GM21515 (cell line): ENCODE measurements around the gene CUX1.
"Not testable (repeated sequence)": the region's sequence is repeated elsewhere in the genome, so short reads cannot be mapped to it uniquely, and the experiment has no call there.

Source experiments
- ATAC-seq: cut with Tn5 transposase; IDR thresholded peaks from one replicate; pipeline ENCODE4 v1.9.1; 2021; ENCODE audit not compliant: unreplicated experiment

CUX1 gene

GRCh38 chr7:101869026-101869900 lies 51.8 kb downstream of the CUX1 start:
- no peak for ATAC-seq

DNA sequence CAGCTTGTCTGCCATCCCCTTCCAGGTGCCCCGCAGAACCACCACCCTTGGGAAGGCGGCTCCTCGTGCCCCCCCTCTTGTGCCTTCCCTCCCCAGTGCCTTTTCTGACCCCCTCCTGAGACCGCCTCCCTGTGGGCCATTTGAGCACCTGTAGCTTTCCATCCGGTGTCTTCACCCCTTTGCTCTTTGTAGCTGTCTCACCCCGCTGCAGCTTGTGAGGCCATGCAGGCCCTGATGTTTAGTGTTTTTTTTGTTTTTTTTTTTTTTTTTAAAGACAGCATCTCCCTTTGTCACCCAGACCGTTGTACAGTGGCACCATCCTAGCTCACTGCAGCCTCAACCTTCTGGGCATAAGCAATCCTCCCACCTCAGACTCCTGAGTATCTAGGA lies 52.5 kb downstream of the CUX1 start:
- ATAC-seq: no peak

GRCh38 chr7:101870361-101871062 lies 53.1 kb downstream of the CUX1 start:
- no peak for ATAC-seq

GRCh38 chr7:101871351-101871750 lies 53.9 kb downstream of the CUX1 start:
- no peak for ATAC-seq

DNA sequence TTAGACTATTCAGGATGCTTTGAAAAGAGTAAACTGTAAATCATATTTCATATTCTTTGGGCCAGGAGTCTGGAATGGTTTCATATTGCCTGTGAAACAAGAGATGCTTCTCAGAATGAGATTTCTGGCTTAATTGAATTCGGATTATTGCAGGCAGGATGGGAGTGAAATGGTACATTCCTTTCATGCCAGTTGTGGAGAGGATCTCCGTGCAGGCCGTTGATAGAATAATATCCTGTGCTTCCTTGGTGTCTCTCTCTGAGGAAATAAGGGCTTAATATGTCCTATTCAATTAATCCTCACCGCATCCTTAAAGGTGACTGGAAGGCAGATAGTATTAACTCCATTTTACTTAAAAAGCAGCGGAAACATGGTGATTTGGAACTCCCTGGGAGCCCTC lies 56.6 kb downstream of the CUX1 start:
- no peak for ATAC-seq

GRCh38 chr7:101875283-101875846 lies 57.9 kb downstream of the CUX1 start:
- no peak for ATAC-seq

DNA sequence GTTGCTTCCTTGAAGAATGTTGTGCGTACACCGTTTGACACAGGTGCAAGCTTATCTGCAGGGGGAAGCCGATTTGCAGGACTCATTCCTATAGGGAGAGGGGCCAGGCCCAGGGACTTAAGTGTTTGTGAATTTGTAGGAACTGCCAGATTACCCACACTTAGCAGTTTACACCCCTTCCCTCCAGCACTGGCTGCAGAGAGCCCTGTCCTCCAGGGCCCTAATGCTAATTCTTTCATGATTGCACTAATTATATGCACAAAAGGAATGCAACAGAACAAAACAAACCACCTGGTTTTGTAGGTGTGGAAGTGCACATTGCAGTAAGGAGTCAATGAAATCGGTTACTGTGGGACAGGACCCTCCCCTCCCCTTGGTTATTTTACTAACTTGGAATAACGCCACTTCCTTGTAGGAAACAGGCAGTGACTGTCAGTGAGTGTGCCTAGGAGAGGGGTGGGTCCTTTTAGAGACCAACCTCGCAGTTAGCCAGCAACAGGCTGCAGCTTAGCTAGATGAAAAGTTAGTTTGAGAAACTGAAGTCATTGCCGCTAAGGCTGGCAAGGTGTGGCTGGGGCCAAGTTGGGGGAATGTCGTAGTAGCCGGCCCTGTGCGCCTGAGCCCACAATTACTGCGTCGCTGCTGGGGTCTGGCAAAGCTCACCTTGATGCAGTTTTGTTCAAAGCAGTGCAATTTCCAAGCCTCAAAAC lies 60.6 kb downstream of the CUX1 start:
- ATAC-seq: no peak

- ATAC-seq: no peak
These were observed 61.5 kb downstream of the CUX1 start for GRCh38 chr7:101878938-101879337.

DNA sequence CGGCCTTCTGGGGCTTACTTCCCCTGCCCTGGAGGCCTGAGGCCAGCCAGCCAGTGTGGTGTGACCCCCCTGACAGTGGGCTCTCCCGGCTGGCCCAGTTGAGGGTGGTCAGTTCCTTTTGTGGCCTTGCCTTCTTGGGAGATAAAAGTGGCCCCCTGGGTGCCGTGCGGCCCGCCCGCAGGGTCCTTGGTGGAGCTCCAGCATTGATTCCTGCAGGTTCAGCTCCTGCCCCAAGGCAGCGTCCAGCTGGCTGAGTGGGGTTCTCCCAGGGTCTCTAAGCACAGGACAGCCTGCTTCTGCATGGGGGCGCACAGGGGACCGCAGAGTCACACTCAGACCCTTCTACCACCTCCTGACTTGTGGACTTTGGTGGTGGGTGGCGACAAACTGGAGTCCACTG lies 62.1 kb downstream of the CUX1 start:
- ATAC-seq: no peak

GRCh38 chr7:101880282-101881054 lies 63.0 kb downstream of the CUX1 start:
- no peak for ATAC-seq

GRCh38 chr7:101882005-101882421 lies 64.6 kb downstream of the CUX1 start:
- ATAC-seq: no peak

DNA sequence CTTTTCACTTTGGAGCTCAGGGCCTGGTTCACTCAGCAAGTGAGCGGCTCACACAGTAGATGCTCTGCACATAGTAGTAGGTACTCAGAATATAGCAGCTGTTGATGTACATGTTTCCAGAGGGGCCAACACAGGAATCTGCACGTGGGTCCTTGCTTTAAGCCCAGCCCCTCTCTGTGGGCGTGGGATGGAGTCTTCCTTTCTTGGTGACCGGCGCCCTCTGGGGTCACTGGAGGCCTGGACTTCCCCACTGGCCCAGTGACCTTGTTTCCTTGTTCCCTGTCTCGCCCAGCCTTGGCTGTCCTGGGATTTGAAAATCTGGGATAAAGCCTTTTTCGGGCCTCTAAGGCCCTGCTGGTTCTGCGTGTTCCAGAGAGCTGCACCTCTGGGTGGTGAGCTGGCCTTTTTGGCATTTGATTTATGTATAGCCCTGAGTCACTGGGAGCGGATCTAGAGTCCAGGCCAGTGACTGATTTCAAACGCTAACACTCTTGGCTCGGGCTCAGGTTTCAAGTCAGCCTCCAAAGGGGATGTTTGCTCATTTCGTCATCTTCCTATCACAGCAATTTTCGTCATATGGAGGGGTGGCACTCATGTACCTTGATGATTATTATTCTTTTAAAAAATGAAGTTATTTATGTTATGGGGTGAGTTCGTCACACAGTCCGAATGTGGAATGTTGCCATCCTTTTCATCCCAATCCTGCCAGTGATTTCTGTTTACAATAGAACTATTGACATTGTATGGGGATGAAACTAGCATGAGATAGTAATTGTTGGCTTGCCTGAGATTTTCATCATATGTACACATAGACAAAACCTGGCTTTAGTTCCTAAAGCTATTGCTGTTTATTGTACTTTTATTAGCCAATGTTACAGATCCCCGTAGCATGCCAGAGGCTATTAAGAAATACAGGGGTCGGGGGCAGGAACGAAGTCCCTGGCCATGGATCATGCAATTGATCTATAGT lies 65.5 kb downstream of the CUX1 start:
- no peak for ATAC-seq

DNA sequence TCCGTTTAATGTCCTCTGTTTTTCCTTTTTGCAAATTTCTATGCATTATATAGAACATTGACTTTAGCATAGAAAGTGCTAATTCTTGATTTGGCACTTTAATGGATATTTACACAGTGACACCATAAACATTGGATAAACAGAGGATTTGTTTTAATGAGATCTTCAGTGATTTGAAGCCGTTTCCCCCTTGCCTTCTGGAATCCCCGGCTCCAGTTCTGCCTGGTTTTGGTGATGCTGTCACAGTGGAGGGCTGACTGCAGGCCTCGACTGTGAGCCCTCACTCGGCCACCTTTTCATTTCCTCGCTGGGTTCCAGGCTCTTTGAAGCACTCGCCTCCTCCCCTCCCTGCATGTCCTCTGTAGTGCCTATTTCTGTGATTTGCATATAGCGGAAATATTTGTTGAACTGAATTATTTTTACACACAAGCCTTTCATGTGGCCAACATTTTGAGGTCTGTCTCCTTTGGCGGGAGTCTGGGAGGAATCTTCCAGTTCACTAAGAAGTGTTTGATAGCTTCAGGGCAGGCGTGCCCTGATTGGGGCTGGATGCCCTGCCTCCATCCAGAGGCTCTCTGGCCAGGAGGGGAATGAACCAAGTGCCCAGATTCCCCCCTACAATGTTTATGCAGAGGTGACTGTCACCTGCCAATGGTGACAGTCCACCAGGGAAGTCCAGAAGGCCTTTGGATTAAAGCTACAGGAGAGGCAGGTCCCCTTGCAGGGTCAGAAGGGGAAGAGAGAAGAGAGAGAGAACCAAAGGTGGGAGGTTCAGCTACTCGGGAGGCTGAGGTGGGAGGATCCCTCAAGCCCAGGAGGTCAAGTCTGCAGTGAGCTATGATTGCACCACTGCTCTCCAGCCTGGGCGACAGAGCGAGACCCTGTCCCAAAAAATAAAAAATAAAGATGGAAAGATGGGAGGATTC lies 67.5 kb downstream of the CUX1 start:
- ATAC-seq: peak; percentile 75

DNA sequence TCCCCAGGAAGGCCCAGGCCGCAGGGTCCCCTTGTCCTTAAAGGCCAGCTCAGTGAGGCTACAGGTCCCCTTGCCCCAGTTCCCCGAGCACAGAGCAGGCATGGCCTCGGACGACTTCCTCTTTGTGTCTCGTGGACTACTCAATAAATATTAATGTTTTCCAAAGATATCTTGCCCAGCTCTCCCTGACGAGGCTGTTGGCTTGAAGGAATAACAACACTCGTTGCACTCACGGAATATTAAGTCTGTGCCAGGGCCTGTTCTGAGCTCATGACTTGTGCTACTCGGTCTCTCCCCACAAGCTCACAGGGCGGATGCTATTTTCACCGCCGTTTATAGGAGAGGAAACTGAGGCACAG lies 68.2 kb downstream of the CUX1 start:
- ATAC-seq: no peak

DNA sequence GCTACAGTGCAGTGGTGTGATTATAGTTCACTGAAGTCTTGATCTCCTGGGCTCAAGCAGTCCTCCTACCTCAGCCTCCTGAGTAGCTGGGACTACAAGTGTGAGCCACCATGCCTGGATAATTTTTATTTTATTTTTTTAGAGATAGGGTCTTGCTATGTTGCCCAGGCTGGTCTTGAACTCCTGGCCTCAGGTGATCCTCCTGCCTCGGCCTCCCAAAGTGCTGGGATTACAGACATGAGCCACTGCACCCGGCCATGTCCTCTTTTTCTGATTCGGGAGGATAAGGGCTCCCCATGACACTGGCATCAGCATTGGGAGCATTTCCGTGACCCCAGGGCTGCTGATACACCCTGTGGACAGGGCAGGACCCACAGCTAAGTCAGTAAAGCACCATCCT lies 69.9 kb downstream of the CUX1 start:
- ATAC-seq: not testable (repeated sequence)

DNA sequence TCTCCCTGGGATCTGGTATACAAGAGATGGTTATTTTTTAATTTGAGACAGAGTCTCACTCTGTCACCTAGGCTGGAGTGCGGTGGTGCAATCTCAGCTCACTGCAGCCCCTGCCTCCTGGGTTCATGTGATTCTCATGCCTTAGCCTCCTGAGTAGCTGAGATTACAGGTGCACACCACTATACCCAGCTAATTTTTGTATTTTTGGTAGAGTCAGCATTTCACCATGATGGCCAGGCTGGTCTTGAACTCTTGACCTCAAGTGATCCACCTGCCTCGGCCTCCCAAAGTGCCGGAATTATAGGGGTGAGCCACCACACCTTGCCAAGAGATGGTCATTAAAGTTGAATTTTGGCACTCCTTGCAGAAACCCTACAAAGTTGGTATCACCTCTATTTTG lies 71.1 kb downstream of the CUX1 start:
- ATAC-seq: not testable (repeated sequence)

DNA sequence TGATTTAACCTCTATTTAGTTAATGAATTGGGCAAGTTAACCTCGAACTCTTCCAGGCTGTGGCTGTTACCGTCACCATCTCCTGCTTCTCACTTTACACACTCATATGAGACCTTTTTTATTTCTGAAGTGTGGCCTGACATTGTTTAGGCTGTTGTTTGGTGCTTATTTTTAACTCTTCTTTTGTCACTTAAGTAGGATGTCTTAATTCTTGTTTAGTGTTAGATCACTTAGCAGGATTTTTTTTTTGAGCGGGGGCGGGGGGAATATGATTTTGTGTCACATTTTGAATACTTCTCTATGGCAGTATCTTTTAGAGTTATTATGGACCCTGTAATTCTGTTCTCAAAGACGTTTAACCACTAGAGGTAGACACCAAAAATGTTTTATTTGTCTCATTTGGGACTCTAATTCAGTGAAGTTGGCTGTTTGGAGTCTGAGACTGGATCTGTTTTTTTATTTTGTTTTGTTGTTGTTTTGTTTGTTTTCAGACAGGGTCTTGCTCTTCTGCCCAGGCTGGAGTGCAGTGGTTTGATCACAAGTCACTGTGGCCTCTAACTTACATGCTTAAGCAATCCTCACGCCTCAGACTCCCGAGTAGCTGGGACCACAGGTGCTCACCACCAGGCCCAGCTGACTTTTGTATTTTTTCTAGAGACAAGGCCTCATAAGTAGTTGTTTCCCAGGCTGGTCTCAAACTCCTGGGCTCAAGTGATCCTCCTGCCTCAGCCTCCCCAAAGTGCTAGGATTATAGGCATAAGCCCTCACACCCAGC lies 73.5 kb downstream of the CUX1 start:
- no peak for ATAC-seq
